OCI-LY3 (cell line): ENCODE measurements around the gene CNTNAP2.

Experiments
- H2AFZ ChIP-seq: fragments of 200-600, 300-600 bp; shearing (Covaris generic); 2 replicates; pipeline ENCODE4 v1.6.0; 2014; ENCODE audit warnings: antibody characterized with exemption, low read depth, low read length
- H3K27ac ChIP-seq: fragments of 200-600, 300-600 bp; sonication (generic); 2 replicates; pipeline ENCODE4 v1.5.1; 2014; ENCODE audit warnings: mild to moderate bottlenecking, low read length, moderate library complexity, mixed read lengths
- H3K27me3 ChIP-seq: fragments of 200-600, 300-600 bp; sonication (generic); 2 replicates; pipeline ENCODE4 v1.6.1; 2014; ENCODE audit warnings: low read depth, low read length, mixed read lengths
- H3K36me3 ChIP-seq: fragments of 200-600, 300-600 bp; sonication (generic); replicated peaks from 2 replicates; pipeline ENCODE3; 2014; ENCODE audit warnings: low read depth, low read length, mixed read lengths
- H3K4me1 ChIP-seq: fragments of 300-600, 200-600 bp; sonication (generic); 2 replicates; pipeline ENCODE4 v1.6.1; 2014; ENCODE audit warnings: low read length, mixed read lengths
- H3K4me2 ChIP-seq: fragments of 200-600, 300-600 bp; sonication (generic); 2 replicates; pipeline ENCODE4 v1.6.1; 2014; ENCODE audit warnings: low read length, mixed read lengths
- H3K4me3 ChIP-seq: fragments of 300-600, 200-600 bp; sonication (generic); 2 replicates; pipeline ENCODE4 v1.5.1; 2014; ENCODE audit warnings: antibody characterized with exemption, mild to moderate bottlenecking, low read length, moderate library complexity
- H3K79me2 ChIP-seq: fragments of 300-600, 200-600 bp; shearing (Covaris generic); 2 replicates; pipeline ENCODE4 v1.6.1; 2014; ENCODE audit warnings: mild to moderate bottlenecking, low read length, mixed read lengths
- H3K9ac ChIP-seq: fragments of 300-600, 200-600 bp; shearing (Covaris generic); 2 replicates; pipeline ENCODE4 v1.6.0; 2014; ENCODE audit warnings: mild to moderate bottlenecking, low read length, moderate library complexity
- H3K9me3 ChIP-seq: fragments of 200-600, 300-600 bp; shearing (Covaris generic); 2 replicates; pipeline ENCODE4 v1.6.1; 2014; ENCODE audit warnings: low read length, mixed read lengths; ENCODE audit not compliant: insufficient read depth
- H4K20me1 ChIP-seq: fragments of 200-600, 300-600 bp; sonication (generic); 2 replicates; pipeline ENCODE4 v1.6.1; 2016; ENCODE audit warnings: low read length, mixed read lengths; ENCODE audit not compliant: insufficient read depth
- EZH2phosphoT487 ChIP-seq: fragments of 200-600 bp; shearing (Covaris generic); IDR thresholded peaks from 2 replicates; pipeline ENCODE4 v1.6.1; 2018; ENCODE audit warnings: antibody characterized with exemption, mixed run types, low read depth
- TF ChIP-seq, protein P1 (sequence below): fragments of 200-600, 300-600 bp; sonication (generic); IDR thresholded peaks from 2 replicates; pipeline ENCODE4 v1.5.1; 2014; ENCODE audit warnings: antibody characterized with exemption, low read length, low read depth

The CNTNAP2 gene

DNA sequence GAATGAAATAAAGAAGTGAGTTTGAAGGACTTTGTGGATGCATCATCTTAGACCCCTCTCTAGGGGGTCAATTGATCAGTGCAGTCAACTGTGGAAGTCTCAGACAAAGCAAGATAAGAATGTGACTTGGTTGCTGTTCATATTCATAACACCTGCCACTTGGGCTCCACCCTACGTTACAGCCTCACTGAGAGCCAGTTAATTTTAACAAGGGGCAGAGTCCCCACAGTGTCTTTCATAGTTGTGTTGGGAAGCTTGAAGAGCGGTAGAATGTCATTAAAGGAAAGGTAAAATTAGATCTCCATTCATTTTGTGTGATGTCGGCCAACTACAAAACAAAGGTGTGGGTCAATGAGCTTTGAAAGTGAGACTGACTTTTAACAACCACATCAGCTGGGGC is 2031.9 kb downstream of the CNTNAP2 start:
- Histone ChIP-seq H3K36me3 (no peaks in the 10 kb centered on the region), H2AFZ (no peak overlapping the region), H3K4me2 (no peak overlapping the region), H3K79me2 (no peaks in the 10 kb centered on the region), H3K9ac (no peak overlapping the region), H3K27ac (no peak overlapping the region), H3K4me3 (no peak overlapping the region), H3K27me3 (0 out of 2 replicates have a peak, but pooled peaks cover 12% of the 10 kb centered on the region), H3K4me1 (no peaks in the 10 kb centered on the region), H4K20me1 (no peaks in the 10 kb centered on the region), H3K9me3 (no peaks in the 10 kb centered on the region)
- TF ChIP-seq, protein P1, sequence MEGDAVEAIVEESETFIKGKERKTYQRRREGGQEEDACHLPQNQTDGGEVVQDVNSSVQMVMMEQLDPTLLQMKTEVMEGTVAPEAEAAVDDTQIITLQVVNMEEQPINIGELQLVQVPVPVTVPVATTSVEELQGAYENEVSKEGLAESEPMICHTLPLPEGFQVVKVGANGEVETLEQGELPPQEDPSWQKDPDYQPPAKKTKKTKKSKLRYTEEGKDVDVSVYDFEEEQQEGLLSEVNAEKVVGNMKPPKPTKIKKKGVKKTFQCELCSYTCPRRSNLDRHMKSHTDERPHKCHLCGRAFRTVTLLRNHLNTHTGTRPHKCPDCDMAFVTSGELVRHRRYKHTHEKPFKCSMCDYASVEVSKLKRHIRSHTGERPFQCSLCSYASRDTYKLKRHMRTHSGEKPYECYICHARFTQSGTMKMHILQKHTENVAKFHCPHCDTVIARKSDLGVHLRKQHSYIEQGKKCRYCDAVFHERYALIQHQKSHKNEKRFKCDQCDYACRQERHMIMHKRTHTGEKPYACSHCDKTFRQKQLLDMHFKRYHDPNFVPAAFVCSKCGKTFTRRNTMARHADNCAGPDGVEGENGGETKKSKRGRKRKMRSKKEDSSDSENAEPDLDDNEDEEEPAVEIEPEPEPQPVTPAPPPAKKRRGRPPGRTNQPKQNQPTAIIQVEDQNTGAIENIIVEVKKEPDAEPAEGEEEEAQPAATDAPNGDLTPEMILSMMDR = no peak
- TF ChIP-seq EZH2phosphoT487 = no peak

DNA sequence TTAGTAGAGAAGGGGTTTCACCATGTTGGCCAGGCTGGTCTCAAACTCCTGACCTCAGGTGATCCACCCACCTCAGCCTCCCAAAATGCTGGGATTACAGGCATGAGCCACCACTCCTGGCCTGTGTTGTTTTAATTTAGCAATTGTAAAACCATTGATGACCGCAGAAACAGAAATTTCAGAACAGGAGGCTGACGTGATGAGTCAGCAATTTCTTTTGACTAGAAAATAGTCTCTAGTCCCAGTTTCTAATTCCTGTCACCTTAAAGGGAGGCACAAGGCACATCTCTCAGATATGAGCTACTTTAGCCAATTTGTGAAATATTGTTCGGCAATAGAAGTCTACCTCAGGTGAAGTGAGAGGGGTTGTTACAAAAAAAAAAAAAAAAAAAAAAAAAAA is 2033.1 kb downstream of the CNTNAP2 start:
- 0 out of 2 replicates have a peak, but pooled peaks cover 5% of the 10 kb centered on the region for H3K27me3 ChIP-seq
- H3K79me2 ChIP-seq = no peaks in the 10 kb centered on the region
- H4K20me1 ChIP-seq = no peaks in the 10 kb centered on the region
- H3K9ac ChIP-seq = no peak overlapping the region
- no peak overlapping the region for H3K4me2 ChIP-seq
- no peaks in the 10 kb centered on the region for H3K9me3 ChIP-seq
- H3K4me1 ChIP-seq = no peaks in the 10 kb centered on the region
- no peak overlapping the region for H3K4me3 ChIP-seq
- no peak overlapping the region for H2AFZ ChIP-seq
- no peak for TF ChIP-seq EZH2phosphoT487
- TF ChIP-seq, protein P1 = no peak
- H3K27ac ChIP-seq = no peak overlapping the region
- no peaks in the 10 kb centered on the region for H3K36me3 ChIP-seq

DNA sequence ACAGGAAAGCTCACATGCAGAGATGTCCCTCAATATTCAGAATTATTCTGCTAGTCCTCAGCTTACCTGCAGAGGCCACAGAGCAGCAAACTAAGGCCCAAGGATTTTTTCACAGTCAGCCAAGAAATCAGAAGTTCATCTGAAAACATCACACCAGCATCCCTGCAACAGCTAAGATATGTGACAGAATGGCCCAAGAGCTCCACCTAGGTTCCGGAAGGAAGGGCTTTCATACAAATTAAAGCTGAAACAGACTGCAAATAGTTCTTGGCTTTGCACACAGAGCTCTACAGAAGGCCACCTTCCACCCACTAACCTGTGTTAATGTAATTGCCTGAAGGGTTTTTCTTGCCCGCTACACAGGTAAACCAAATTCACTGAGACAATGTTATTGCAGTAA is 2035.2 kb downstream of the CNTNAP2 start:
- TF ChIP-seq, protein P1 = no peak
- no peak for TF ChIP-seq EZH2phosphoT487
- Histone ChIP-seq H3K79me2 (no peaks in the 10 kb centered on the region), H2AFZ (no peak overlapping the region), H3K4me2 (no peak overlapping the region), H3K27ac (no peak overlapping the region), H3K4me1 (no peaks in the 10 kb centered on the region), H3K4me3 (no peak overlapping the region), H3K9ac (no peak overlapping the region), H3K27me3 (no peaks in the 10 kb centered on the region), H4K20me1 (no peaks in the 10 kb centered on the region), H3K36me3 (no peaks in the 10 kb centered on the region), H3K9me3 (no peaks in the 10 kb centered on the region)

DNA sequence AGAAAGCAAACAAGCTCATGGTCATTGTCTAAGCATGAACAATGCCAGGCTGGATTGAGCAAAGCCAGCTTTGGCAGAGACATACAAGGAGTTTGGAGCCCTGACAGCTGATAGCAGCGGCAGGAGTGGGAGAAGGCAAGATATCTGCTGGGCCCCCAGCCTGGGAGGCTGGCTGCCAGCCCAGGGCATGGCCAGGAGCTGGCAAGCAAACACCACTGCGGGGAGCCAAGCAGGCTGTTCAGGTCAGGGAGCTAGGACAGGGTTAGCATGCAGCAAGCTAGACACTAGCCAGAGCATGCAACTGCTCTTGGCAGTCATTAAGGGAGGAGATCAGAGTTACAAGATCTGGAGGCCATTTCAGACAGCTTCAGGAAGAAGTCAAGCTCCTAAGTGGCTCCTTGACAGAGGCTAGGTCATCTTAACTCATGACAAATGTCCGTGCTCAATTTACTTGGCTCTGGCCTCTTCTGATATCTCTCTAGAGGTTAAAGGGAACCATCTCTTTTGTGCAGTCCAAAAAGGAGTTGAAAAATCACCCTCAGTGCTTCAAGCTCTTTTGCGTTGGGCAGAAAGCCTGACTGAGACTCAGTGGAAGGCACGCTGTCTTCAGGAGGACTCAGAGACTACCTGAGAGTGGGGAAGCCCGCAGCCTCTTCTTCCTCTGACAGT is 2037.1 kb downstream of the CNTNAP2 start:
- H3K9ac ChIP-seq = no peak overlapping the region
- H3K79me2 ChIP-seq = no peaks in the 10 kb centered on the region
- H3K4me1 ChIP-seq = no peaks in the 10 kb centered on the region
- H3K36me3 ChIP-seq = no peaks in the 10 kb centered on the region
- no peak overlapping the region for H3K4me3 ChIP-seq
- no peak overlapping the region for H3K4me2 ChIP-seq
- H3K27me3 ChIP-seq = no peaks in the 10 kb centered on the region
- no peaks in the 10 kb centered on the region for H4K20me1 ChIP-seq
- H2AFZ ChIP-seq = no peak overlapping the region
- H3K27ac ChIP-seq = no peak overlapping the region
- no peaks in the 10 kb centered on the region for H3K9me3 ChIP-seq
- no peak for TF ChIP-seq EZH2phosphoT487
- TF ChIP-seq, protein P1 = no peak
